ENCODE measurements around the gene MOXD1.

Gene MOXD1

DNA sequence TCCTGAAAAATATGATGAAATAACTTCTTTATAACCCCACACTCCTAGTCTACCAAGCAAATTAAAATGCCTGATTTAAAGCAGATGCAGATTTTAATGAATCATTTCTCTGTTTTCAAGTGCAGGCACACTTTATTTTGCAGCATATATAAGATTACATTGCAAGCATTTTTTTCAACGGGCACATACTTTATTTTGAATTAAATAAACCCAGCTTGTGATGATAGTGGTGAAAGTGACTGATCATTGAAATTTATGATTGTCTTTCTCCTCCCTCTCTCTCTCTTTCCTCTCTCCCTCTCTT lies 12.2 kb upstream of the MOXD1 start:
- Histone ChIP-seq H3K36me3 (ENCODE audit: control insufficient read depth in 1 of 2, insufficient read depth in 2 of 2, low read length in 2 of 2) (no peaks in the 10 kb centered on the region), H3K9me3 (ENCODE audit: control insufficient read depth in 1 of 2, low read length in 2 of 2) (no peaks in the 10 kb centered on the region), H3K4me1 (ENCODE audit: control insufficient read depth in 1 of 2, insufficient read depth in 2 of 2, low read length in 2 of 2) (no peaks in the 10 kb centered on the region), H3K27ac (ENCODE audit: low read length) (no peak overlapping the region), H3K27me3 (ENCODE audit: low read depth, low read length) (no peaks in the 10 kb centered on the region), H3K4me3 (ENCODE audit: low read depth in 1 of 2, low read length in 2 of 2) (no peak overlapping the region)

GRCh38 chr6:132412656-132413498 lies 11.6 kb upstream of the MOXD1 start:
- H3K27me3 ChIP-seq (ENCODE audit: low read depth, low read length), result no peaks in the 10 kb centered on the region
- H3K4me3 ChIP-seq (ENCODE audit: low read depth in 1 of 2, low read length in 2 of 2), result no peak overlapping the region
- no peaks in the 10 kb centered on the region for H3K36me3 ChIP-seq (ENCODE audit: control insufficient read depth in 1 of 2, insufficient read depth in 2 of 2, low read length in 2 of 2)
- H3K27ac ChIP-seq (ENCODE audit: low read length), result no peak overlapping the region
- no peaks in the 10 kb centered on the region for H3K9me3 ChIP-seq (ENCODE audit: control insufficient read depth in 1 of 2, low read length in 2 of 2)
- H3K4me1 ChIP-seq (ENCODE audit: control insufficient read depth in 1 of 2, insufficient read depth in 2 of 2, low read length in 2 of 2), result no peaks in the 10 kb centered on the region

- no peak overlapping the region for H3K4me3 ChIP-seq (ENCODE audit: low read depth in 1 of 2, low read length in 2 of 2)
- H3K27me3 ChIP-seq (ENCODE audit: low read depth, low read length), result no peaks in the 10 kb centered on the region
- no peaks in the 10 kb centered on the region for H3K36me3 ChIP-seq (ENCODE audit: control insufficient read depth in 1 of 2, insufficient read depth in 2 of 2, low read length in 2 of 2)
- no peaks in the 10 kb centered on the region for H3K4me1 ChIP-seq (ENCODE audit: control insufficient read depth in 1 of 2, insufficient read depth in 2 of 2, low read length in 2 of 2)
- H3K27ac ChIP-seq (ENCODE audit: low read length), result no peak overlapping the region
- H3K9me3 ChIP-seq (ENCODE audit: control insufficient read depth in 1 of 2, low read length in 2 of 2), result no peaks in the 10 kb centered on the region
Measured at GRCh38 chr6:132411296-132411695, 10.0 kb upstream of the MOXD1 start.

DNA sequence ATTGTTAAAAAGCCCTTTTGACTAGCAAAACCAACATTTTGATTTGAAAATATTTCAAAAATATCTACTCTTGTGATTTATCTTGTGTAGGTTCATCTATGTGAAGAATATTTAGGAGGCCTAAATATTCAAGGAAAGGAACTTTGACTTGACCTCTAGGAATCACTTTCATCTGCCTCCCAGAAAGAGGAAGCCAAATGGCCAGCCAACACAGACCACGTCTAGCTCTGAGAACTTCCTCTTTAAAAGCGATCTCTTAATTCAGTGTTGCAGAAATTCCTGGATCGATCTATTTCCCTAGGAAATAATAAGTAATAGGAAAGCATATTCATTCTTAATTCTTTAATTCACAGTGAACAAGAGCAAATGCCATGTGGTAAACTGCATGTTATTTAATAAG lies 9.6 kb upstream of the MOXD1 start:
- Histone ChIP-seq H3K9me3 (ENCODE audit: control insufficient read depth in 1 of 2, low read length in 2 of 2) (no peaks in the 10 kb centered on the region), H3K27me3 (ENCODE audit: low read depth, low read length) (no peaks in the 10 kb centered on the region), H3K27ac (ENCODE audit: low read length) (no peak overlapping the region), H3K4me3 (ENCODE audit: low read depth in 1 of 2, low read length in 2 of 2) (no peak overlapping the region), H3K36me3 (ENCODE audit: control insufficient read depth in 1 of 2, insufficient read depth in 2 of 2, low read length in 2 of 2) (no peaks in the 10 kb centered on the region), H3K4me1 (ENCODE audit: control insufficient read depth in 1 of 2, insufficient read depth in 2 of 2, low read length in 2 of 2) (no peaks in the 10 kb centered on the region)

DNA sequence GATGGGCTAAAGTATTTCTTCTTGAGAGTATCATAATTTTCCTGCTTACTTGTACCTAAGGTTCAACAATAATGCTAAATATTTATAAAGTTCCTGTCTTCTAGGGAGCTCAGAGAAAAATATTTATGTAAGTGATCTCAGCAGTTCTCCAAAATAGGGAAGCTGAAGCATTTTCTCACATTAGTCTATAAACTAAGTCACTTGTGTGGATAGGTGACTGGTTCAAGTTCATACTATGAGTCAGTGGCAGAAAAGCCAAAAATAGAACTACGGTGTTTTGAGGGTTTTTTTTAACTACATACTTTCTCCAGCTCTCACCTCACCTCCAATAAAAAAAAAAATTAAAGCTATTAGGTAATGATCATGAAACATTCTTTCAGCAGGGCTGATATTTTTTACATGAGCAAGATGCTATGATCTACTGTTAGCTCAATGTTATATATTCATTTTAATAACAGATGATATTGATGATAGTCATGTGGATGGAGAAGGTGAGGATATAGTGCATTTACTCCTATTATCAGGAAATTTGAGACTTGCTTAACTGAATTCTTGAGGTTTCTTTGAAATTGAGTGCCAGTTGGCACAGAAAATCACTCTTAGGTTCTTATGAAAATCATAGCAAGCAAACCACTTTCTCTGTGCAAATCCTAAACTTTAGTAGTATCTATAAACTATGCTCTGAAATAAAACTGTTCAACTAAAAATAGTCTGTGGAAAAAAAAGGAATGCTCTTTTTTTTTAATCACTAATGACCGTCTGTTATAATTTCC lies 4.1 kb upstream of the MOXD1 start:
- no peaks in the 10 kb centered on the region for H3K36me3 ChIP-seq (ENCODE audit: control insufficient read depth in 1 of 2, insufficient read depth in 2 of 2, low read length in 2 of 2)
- no peaks in the 10 kb centered on the region for H3K9me3 ChIP-seq (ENCODE audit: control insufficient read depth in 1 of 2, low read length in 2 of 2)
- H3K4me1 ChIP-seq (ENCODE audit: control insufficient read depth in 1 of 2, insufficient read depth in 2 of 2, low read length in 2 of 2), result peaks cover 0 to 4% of the 10 kb centered on the region in 2 donors
- peaks cover 8% of the 10 kb centered on the region for H3K27me3 ChIP-seq (ENCODE audit: low read depth, low read length)
- no peak overlapping the region for H3K27ac ChIP-seq (ENCODE audit: low read length)
- no peak overlapping the region for H3K4me3 ChIP-seq (ENCODE audit: low read depth in 1 of 2, low read length in 2 of 2)

GRCh38 chr6:132404736-132405135 lies 3.5 kb upstream of the MOXD1 start:
- Histone ChIP-seq H3K4me3 (ENCODE audit: low read depth in 1 of 2, low read length in 2 of 2) (no peak overlapping the region), H3K36me3 (ENCODE audit: control insufficient read depth in 1 of 2, insufficient read depth in 2 of 2, low read length in 2 of 2) (no peaks in the 10 kb centered on the region), H3K4me1 (ENCODE audit: control insufficient read depth in 1 of 2, insufficient read depth in 2 of 2, low read length in 2 of 2) (peaks cover 0 to 4% of the 10 kb centered on the region in 2 donors), H3K27me3 (ENCODE audit: low read depth, low read length) (peaks cover 8% of the 10 kb centered on the region), H3K9me3 (ENCODE audit: control insufficient read depth in 1 of 2, low read length in 2 of 2) (no peaks in the 10 kb centered on the region), H3K27ac (ENCODE audit: low read length) (no peak overlapping the region)

DNA sequence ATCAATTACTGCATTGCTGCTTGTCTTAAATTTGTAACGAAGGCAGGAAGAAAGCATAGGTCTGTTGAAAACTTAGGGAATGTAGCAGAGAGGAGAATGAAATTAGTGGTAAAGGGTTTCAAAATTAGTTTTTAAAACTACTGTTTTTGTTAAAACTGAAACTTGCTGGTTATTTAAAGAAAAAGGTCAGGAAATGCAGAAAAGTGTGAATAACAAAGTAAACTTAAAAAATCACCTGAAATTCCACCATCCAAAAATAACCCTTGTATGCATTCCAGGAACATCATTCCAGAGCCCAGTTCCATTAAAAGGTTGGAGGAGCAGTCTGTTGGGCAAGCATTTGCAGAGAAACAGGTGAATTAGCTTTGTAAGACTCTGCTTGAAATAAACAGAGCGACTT lies 3.1 kb upstream of the MOXD1 start:
- Histone ChIP-seq H3K4me3 (ENCODE audit: low read depth in 1 of 2, low read length in 2 of 2) (no peak overlapping the region), H3K27ac (ENCODE audit: low read length) (no peak overlapping the region), H3K4me1 (ENCODE audit: control insufficient read depth in 1 of 2, insufficient read depth in 2 of 2, low read length in 2 of 2) (peaks cover 0 to 4% of the 10 kb centered on the region in 2 donors), H3K27me3 (ENCODE audit: low read depth, low read length) (peaks cover 8% of the 10 kb centered on the region), H3K36me3 (ENCODE audit: control insufficient read depth in 1 of 2, insufficient read depth in 2 of 2, low read length in 2 of 2) (no peaks in the 10 kb centered on the region), H3K9me3 (ENCODE audit: control insufficient read depth in 1 of 2, low read length in 2 of 2) (no peaks in the 10 kb centered on the region)

DNA sequence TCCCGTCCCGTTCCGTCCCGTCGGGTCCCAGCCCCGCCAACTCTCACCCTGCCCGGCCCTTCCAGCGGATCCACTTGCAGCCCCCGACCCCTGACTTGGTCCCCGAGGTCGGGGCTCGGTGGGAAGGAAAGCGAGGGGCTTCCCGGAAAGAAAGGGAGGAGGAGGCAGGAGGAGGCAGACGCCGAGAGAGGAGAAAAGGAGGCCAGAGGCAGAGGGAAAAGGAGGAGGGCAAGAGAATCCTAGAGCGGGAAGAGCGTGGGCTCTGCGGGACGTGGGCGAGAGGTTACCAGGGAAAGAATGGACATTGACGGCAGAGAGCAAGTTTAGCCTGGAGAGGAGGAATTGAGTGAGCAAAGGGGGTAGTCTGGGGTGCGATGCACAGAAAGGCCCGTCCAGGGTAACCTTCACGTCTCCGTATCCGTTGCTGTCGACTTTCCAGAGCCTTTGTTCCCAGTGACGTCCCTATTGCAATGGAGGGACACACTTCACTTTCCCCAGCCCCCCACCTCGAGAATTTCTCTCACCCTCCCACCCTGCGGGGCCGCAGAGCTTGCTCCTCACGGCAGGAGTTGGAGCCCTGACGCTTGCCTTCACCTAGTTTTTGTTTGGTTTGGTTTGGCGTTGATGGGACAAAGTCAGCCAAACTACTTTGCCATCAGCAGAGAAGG lies 477 bp upstream of the MOXD1 start:
- Histone ChIP-seq H3K27me3 (ENCODE audit: low read depth, low read length) (peaks cover 8% of the 10 kb centered on the region), H3K27ac (ENCODE audit: low read length) (no peak overlapping the region), H3K4me1 (ENCODE audit: control insufficient read depth in 1 of 2, insufficient read depth in 2 of 2, low read length in 2 of 2) (peaks cover 0 to 4% of the 10 kb centered on the region in 2 donors), H3K4me3 (ENCODE audit: low read depth in 1 of 2, low read length in 2 of 2) (peak overlapping the region; percentile 57 to 89), H3K36me3 (ENCODE audit: control insufficient read depth in 1 of 2, insufficient read depth in 2 of 2, low read length in 2 of 2) (no peaks in the 10 kb centered on the region), H3K9me3 (ENCODE audit: control insufficient read depth in 1 of 2, low read length in 2 of 2) (no peaks in the 10 kb centered on the region)

DNA sequence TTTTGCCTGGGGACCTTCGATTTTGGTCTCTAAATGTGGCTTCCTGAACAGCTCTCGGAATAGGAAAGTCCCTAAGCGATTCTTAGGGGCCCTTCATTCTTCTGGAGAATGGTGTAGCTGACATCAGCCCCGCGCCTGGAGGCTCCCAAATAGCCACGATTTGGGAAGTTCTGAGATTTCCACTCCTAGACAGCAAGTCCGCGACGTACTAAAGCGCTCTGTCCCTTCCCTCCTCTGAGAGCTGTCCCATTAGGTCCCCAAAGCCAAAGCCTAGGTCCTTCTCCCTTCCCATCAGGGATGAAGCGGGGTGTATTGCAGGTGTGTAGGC lies 756 bp downstream of the MOXD1 start:
- peaks cover 0 to 2% of the 10 kb centered on the region in 2 donors for H3K9me3 ChIP-seq (ENCODE audit: control insufficient read depth in 1 of 2, low read length in 2 of 2)
- H3K4me1 ChIP-seq (ENCODE audit: control insufficient read depth in 1 of 2, insufficient read depth in 2 of 2, low read length in 2 of 2), result peaks cover 0 to 4% of the 10 kb centered on the region in 2 donors
- H3K4me3 ChIP-seq (ENCODE audit: low read depth in 1 of 2, low read length in 2 of 2), result peak overlapping the region; percentile 45 to 89
- H3K27ac ChIP-seq (ENCODE audit: low read length), result no peak overlapping the region
- peaks cover 8% of the 10 kb centered on the region for H3K27me3 ChIP-seq (ENCODE audit: low read depth, low read length)
- no peaks in the 10 kb centered on the region for H3K36me3 ChIP-seq (ENCODE audit: control insufficient read depth in 1 of 2, insufficient read depth in 2 of 2, low read length in 2 of 2)

- peaks cover 0 to 4% of the 10 kb centered on the region in 2 donors for H3K4me1 ChIP-seq (ENCODE audit: control insufficient read depth in 1 of 2, insufficient read depth in 2 of 2, low read length in 2 of 2)
- peaks cover 6 to 10% of the 10 kb centered on the region in 2 donors for H3K9me3 ChIP-seq (ENCODE audit: control insufficient read depth in 1 of 2, low read length in 2 of 2)
- peaks cover 8% of the 10 kb centered on the region for H3K27me3 ChIP-seq (ENCODE audit: low read depth, low read length)
- peak overlapping the region; percentile 7 to 89 for H3K4me3 ChIP-seq (ENCODE audit: low read depth in 1 of 2, low read length in 2 of 2)
- no peaks in the 10 kb centered on the region for H3K36me3 ChIP-seq (ENCODE audit: control insufficient read depth in 1 of 2, insufficient read depth in 2 of 2, low read length in 2 of 2)
- no peak overlapping the region for H3K27ac ChIP-seq (ENCODE audit: low read length)
Measured at GRCh38 chr6:132399376-132400074, 1.8 kb downstream of the MOXD1 start.

GRCh38 chr6:132395015-132395597 lies 6.2 kb downstream of the MOXD1 start:
- no peak overlapping the region for H3K27ac ChIP-seq (ENCODE audit: low read length)
- H3K4me1 ChIP-seq (ENCODE audit: control insufficient read depth in 1 of 2, insufficient read depth in 2 of 2, low read length in 2 of 2), result peaks cover 0 to 5% of the 10 kb centered on the region in 2 donors
- H3K27me3 ChIP-seq (ENCODE audit: low read depth, low read length), result no peaks in the 10 kb centered on the region
- H3K36me3 ChIP-seq (ENCODE audit: control insufficient read depth in 1 of 2, insufficient read depth in 2 of 2, low read length in 2 of 2), result no peaks in the 10 kb centered on the region
- H3K4me3 ChIP-seq (ENCODE audit: low read depth in 1 of 2, low read length in 2 of 2), result no peak overlapping the region
- H3K9me3 ChIP-seq (ENCODE audit: control insufficient read depth in 1 of 2, low read length in 2 of 2), result peaks cover 13 to 14% of the 10 kb centered on the region in 2 donors
